Measurements from ENCODE around the gene ACACB.

The ACACB gene

DNA sequence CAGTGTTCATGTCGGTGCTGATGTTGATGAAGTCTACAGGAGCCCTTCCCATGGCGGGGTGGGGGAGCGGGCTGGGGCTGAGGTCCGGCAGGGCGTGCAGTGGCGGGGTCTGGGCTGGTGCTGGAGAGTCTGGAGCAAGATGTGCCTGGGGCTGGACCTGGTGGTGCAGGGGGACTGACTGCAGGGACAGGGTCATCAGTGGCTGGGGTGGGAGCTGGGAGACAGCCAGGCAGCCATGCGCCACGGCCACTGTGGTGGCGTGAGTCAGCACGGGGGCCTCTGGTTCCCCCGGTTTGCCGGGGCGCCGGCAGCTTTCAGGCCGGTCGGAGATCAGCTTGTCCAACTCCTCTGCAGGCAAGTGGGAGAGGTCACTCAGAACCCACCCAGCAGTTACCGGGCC is 165.1 kb downstream of the ACACB start:
- no peak for DNase-seq

DNA sequence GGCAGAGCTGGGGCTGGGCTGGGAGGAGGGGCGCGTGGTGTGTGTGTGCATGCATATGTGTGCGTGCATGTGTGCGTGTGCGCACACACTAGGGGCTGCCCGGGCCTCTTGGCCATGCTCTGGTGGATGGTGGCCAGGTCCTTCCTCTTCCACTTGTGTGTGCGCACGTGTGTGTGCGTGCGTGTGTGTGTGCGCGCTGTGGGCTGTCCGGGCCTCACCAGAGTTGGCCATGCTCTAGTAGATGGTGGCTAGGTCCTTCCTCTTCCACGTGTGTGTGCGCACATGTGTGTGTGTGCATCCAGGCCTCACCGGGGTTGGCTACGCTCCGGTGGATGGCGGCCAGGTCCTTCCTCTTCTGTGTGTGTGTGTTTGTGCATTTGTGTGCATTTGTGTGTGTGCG is 168.0 kb downstream of the ACACB start:
- no peak for DNase-seq

DNA sequence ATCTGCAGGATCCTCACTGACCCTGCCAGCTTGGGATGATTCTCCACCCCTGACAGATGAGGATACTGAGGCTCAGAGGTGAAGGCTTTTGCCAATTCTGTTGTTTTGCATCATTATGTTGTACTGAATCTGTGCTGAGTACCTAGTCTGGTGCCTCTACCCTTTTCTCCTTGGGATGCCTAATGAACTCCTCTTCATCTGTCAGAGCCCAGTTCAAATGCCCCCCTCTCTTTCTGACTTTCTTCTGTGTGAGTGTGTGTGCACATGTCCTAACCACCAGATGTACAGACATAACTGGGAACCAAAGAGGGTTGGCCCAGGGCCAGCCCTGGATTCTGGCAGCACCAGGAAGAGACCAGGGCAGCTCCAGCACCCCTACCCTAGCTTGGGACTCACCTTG is 169.9 kb downstream of the ACACB start:
- DNase-seq = no peak

DNA sequence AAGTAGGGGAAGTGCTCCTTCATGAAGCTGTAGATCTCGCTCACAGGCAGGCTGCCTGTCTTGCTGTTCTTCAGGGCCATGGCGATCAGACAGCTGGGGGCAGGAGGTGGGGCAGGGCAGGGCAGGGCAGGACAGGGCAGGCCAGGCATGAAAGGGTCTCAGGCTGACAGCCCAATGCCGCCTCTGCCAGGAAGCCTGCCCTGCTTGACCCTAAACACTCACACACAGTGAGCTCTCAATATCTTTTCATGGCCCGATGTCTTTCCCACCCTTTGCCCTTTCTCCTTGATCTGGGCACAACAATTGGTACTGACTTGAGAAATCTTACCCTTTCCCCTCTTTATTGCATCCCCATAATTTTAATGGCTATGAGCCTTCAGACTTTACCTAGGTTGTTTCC is 170.3 kb downstream of the ACACB start:
- DNase-seq = no peak

DNA sequence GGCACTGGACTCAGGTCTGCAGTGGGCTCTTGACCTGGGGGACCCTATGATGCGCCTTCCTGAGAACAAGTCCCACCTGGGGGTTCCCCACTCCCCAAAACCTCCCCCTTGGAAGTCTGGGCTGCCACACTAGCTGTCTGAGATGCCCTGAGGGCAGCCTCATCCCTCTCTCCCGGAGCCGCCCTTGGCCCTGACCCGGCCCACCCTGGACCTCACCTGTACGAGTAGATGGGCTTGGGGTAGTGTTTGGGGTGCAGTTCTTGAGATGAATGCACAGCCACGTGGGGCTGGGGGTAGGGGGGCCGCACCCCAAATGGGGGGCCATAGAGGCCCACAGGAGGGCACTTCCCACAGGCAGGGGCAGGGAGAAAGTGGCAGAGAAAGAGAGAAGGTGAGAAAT is 170.8 kb downstream of the ACACB start:
- DNase-seq = no peak

DNA sequence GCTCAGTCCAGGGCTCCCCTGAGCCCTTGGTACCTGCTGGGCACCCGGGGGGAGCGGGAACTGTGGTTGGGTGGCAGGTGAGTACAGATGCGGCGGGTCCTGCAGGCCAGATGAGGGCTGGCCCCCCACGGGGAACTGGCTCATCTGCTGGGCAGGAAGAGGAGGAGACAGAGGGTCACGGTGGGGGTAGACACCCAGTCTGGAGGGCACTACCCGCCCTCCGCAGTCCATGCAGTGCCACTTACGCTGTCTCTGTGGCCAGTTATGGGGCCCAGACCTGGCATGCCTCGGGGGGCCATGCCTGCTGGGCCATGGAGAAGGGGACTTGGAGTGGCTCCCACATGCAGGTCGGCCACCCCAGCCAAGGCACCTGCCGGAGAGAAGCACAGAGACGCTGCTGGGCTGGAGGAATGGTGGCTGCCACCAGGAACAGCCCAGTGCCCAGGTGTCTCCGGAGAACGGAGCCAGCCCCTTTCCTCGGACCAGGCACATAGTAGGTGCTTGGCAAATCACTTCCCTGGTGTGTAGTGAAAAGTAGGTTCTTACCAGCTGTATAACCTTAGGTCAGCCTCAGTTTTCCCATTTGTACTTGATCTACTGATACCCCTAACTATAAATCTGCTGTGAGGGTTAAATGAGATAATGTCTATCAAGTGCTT is 171.6 kb downstream of the ACACB start:
- no peak for DNase-seq

DNA sequence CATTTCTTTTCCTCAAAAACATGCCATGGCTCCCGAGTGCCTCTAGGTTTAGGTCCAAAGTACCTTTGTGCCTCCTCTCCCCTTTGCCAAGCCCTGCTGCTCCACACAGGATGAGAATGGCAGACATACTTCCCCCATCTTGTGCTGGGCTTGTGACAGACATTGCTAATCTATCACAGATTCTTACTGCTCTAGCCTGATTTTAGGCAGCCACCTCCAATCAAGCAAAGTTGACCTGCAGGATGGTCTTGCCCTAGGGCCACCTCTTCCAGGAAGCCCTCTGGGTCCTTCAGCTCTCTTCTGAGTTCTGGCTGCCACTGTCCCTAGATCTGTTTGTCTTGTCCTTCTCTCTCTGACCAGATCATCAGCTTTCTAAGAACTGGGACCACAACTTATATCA is 172.2 kb downstream of the ACACB start:
- no peak for DNase-seq

DNA sequence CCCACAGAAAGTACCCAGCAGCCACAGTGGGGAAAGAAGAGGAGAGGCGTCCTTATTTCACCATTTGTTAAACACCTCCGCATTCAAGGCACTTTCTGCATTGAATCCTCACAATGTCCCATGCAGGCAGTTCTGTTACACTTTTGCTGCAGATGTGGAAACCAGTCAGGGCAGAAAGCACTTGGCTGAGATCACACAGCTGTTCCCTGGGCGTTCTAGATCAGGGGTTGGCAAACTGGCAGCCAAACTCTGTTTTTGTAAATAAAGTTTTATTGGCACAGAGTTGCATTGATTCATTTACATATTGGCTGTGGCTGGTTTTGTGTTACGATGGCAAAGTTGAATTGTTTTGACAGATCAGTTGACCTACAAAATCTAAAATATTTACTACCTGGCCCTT is 172.6 kb downstream of the ACACB start:
- DNase-seq = no peak

DNA sequence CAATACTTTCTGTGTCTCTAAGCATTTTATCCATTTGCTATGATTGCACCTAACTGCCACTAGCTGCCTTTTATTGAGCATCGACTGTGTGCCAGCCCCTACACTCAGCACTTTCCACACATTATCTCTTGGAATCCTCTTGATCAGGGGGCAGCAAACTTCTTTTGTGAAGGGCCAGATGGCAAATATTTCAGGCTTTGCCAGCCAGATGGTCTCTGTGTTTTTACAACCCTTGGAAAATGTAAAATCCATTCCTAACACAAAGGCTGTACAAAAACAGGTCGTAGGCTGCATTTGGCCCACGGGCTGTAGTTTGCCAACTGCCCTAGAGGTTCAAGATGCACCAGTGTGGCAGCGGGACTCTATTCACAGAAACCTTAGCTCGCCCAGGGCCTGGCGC is 173.2 kb downstream of the ACACB start:
- DNase-seq = no peak

DNA sequence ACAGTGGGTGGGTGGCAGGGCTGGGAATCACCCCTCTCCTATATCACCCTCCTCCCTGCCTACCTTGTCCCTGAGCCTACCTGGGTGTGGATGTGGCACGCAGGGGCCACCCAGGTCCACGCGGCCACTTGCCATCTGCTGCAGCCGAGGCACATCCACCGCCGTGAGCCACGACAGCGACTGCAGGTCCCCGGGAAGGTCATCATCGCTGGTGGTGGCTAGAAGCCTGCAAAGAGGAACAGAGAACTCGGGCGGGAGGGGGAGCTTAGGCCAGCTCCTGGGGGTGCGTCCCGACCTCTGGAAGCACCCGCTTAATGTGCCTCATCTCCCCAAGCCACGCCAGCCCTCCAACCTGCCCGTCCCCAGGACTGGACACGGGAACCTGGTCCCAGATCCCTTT is 173.7 kb downstream of the ACACB start:
- no peak for DNase-seq

DNA sequence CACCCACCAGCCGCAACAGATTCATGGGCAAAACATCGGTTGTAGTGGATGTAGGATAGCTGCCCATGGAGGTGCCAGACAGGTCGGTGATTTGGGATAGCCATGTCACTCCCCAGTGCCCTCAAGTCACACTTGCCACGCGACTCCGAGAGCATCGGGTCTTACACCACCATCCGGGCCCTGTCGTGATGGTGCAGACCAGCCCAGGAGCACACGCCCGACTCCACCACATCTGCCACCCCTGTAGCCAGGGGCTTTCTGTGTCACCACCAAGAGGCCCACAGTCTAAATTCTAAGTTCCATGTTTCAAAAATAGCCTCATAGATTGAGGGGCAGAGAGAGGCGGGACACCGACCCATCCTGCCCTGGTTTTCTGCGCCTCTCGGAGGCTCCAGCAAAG is 174.7 kb downstream of the ACACB start:
- DNase-seq = no peak

DNA sequence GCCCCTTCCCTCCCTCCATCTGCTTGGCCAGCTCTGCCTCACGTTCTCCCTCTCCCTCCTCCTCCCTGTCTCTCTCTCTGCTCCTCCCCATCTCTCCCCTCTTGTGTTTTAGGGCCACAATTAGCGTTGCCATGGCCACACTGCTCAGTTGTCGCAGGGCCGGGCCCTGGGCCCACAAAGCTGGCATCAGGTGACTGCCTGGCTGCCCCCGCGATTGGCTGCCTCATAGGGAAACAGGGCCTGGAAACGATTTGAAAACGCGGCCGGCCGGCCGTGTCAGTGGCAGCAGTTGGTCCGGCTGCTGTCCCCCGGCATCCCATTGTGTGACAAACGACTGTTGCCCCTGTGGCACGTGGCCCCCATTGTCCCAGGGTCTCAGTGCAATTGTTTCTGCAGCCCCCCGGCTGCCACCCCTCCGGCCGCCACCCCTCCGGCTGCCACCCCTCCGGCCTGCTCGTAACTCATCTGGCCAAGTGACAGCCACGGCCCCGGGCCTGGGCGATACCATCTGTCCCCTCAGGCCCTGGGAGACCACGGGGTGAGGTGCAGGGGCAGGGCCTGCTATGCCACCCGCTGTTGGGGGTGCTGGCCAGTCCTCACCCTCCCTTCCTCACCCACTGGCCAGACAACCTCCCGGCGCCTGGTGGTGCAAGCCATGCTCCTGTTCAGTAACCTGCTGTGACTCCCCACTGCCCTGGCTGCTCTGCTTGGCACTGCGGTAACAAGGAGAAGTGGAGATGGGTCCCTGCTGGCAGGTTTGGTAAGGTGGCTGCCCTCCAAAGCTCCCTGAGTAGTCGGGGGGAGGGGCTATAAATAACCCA is 175.3 kb downstream of the ACACB start:
- DNase-seq = no peak

DNA sequence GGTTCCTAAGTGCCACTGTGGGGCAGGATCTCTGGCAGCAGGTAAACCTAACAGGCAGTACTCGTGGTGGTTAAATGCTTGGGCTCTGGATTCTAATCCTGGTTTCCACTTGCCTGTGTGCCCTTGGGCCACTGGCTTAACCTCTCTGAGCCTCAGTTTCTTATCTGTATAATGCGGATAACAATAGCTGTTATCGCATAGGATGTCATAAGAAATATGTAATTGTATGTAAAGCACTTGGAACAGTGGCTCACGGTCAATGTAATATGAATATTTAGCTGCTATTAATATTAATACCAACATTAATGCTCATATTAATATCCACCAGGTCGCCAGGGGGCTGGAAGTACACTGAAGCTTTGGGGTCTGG is 175.9 kb downstream of the ACACB start:
- DNase-seq = no peak

DNA sequence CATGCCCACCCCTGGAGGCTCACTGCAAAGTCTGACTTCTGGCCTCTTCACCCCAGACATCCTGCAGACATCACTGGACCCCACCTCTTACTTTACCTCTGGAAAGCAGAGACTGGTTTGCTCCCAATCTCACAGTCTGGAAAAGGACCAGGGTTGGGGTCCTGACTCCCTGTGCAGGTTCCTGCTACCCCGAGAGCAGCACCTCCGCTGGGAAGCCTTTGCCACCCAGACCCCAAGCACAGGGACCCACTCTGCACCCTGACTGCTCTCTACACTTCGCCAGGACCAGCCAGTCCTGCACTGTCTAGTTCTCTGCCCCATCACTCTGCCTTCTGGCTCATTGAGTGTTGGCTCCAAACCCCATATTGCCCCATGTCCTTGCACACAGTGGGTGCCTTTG is 176.7 kb downstream of the ACACB start:
- DNase-seq = no peak

DNA sequence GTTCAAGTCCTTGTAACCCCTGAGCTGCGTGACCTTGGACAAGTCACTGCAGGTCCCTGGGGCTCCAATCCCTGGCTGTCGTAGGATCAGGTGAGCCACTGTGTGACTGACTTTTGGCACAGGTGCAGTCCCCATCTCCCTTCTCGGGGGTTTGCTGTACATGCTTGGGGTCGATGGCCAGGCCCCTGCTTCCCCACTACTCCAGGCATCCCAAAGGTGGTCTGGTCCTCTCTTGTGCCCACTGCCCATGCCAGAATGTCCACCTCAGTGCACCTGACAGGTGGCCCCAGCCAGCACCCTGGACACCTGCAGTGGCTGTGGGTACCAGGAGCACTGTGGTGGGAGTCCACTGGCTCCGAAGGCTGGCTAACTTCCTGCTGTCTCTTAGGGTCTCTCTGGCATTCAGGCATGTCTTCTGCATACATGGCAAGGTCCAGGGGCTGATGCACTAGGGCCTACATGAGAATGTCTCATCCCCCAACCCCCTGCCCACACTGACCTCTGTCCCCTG is 178.0 kb downstream of the ACACB start:
- DNase-seq = no peak

DNA sequence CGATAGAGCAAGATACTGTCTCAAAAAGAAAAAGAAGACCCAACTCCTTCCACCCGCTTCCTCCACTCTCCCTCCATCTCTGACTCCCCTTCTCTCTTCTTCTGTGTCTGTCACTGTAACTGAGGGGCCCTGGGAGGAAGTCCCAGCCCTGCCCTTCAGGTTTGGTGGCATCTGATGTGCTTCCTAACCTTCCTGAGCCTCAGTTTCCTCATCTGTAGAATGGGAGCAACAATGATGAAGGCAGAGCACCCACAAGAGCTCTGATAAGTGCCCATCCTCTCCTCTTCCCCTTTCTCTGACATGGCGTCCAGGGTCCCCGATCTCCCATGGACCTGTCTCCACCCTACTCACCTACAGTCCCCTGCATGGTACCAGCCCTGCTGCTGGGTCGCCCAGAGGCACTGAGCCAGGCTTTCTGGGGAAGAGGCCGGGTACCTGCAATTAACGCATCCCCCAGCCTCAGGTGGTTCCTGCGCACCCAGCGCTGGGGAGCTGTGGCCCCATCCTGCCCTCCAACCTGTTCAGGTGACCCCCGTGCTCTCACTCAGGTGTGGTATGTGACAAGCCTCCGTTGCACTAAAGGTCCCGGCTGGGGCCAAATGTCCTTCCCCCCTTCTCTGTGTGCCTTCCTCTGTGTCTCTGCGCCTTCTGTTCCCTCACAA is 179.5 kb downstream of the ACACB start:
- no peak for DNase-seq

DNA sequence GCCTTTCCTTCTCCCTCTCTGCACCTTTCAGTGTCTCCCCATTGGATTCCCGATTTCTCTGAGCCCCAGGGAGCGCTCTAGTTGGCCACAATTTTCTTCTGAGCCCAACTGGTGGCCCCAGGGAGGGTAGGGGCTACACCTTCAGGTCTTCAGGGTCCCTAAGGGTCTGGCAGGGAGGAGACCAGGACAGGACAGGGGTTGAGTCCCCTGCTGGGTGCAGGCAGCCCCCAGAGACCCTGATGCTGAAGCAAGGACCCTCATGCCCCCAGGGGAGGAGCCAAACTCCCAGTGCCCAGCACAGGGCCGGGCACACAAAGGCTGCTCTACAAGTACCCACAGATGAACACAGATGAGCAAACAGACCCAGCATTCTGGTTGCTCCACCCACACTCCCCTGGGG is 180.0 kb downstream of the ACACB start:
- no peak for DNase-seq

DNA sequence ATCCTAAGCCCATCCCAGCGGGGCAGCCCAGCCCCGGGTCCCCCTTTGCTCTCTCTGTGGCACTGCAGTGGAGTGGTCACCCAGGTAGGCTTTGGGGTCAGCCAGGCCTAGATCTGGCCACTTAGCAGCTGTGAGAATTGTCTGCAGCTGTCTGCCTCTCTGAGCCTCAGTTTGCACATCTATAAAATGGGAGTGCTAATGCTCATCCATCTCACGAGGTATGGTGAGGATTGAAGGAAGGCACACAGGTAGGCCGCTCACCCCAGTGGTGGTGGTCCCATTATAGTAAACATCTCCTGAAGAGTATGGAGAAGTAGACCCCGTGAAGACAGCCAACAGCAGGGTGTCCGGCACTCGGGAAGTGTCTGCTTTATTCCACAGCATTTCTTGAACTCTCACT is 183.5 kb downstream of the ACACB start:
- DNase-seq = no peak

DNA sequence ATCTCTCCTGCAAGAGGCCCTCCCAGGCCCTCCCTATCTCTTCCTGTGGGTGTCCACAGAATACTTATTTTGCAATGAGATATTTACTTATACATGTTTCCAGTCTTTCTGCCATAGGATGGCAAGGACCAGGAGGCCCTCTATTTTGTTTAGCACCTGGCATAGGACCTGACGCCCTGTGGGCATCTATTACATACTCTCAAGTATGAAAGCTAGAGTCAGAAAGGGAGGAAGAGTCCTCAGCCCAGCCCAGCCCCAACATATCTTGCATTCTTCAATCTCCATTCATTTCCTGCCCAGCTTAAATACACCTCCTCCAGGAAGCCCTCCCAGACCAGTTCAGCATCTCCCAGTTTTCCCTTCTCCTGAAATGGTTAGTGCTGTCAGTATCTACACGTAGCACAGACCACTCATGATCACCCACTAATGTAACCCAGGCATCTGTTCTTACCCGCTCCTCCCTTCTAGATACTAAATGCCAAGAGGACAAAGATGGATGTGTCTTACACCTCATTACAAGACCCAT is 185.3 kb downstream of the ACACB start:
- no peak for DNase-seq

DNA sequence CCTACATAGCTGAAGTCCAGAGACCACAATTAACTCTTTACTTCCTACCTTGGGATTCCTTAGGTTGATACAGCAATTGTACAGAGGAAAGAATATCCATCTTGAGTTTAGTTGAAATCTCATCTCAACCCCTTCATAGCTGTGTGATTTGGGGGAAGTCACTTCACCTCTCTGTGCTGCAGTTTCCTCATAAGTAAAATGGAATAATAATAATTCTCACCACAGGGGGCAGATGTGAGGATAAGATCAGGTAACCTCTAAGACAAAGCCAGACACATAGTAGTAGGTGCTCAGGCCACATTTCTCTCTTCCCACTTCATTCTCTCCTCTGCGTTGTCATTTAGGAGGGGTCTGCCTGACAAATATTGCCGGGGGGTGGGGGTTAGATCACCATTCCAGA is 186.0 kb downstream of the ACACB start:
- no peak for DNase-seq

DNA sequence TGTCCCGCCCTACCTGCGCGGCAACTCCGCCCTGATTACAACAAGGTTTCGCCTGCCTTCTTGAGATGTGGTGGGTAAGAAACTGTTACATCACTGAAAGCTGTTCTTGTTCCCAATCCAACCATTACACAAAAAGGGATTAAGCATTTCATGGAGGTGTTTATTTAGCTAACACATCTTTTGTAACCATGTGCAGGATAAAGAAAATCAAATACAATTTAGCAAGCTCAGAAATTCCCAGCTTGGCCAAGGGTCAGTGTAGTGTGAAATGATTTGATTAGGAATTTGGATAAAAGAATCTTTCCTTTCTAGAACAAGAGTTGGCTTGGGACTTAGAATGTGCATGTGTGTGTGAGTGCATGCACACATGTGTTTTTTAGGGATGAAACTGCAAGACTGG is 186.4 kb downstream of the ACACB start:
- DNase-seq = no peak

DNA sequence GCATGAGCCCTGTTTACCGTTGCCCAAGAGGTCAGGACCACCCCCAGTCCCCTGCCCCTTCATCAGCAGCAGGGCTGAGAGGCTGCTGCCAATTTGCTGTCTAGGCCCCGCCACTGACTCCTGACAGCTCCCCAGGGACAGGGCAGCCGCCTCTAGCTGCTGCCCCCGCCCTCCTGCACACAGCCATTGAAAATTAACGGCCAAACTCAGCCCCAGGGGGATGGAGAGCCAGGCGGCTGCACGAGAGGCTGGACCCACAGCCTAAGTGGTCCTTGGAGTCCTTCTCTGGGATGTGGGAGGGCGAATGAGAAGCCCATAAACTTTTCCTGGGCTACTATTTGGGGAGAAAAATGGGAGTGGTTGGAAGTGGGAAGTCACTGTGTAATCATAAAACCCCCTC is 188.1 kb downstream of the ACACB start:
- DNase-seq = no peak

DNA sequence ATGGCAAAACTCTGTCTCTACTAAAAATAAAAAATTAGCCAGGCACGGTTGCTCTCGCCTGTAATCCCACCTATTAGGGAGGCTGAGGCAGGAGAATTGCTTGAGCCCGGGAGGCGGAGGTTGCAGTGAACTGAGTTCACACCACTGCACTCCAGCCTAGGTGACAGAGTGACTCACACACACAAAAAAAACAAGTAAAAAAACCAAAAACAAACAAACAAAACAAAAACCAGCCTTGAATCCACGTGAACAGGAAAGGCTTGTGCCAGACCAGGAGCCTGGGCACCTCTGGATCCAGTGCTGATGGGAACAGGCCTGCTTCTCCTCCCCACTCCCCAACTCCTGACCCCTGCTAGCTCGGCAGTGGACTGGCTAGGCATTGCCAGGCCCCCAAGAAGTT is 189.2 kb downstream of the ACACB start:
- no peak for DNase-seq

DNA sequence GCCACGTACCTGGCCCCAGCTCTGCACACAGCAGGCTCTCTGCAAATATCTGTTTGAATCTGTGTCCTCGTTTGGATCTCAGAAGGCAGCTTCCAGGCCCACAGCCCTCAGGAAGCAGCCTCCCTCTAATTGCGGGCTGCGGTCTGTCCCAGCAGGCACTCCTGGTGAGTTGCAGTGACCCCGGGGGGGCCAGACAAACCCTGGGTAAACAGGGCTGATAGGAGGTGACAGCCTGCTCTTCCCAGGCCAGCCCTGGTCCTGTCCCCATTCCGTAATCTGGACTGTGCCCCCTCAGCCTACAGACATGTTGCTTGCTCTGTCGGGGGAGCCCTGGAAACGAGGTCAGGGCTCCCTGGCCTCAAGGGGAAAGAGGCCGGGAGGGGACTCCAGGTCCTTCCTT is 190.7 kb downstream of the ACACB start:
- no peak for DNase-seq

All from central memory CD4-positive, alpha-beta T cell (primary cell).